Prostate gland (tissue), 2 donors: ENCODE results near the gene MYRF.

ENCODE experiments used
- CTCF ChIP-seq, 4 experiments: fragments of 200-600 bp in 2 of 4; fragments of 450-650 bp in 2 of 4; sonication (generic) in 2 of 4; IDR thresholded peaks; 1 replicate in 3 of 4; 2 replicates in 1 of 4; pipeline ENCODE4 v1.5.1; 2016 to 2019; ENCODE audit warnings: antibody characterized with exemption in 4 of 4, mild to moderate bottlenecking in 2 of 4, moderate library complexity in 2 of 4
- POLR2A ChIP-seq: fragments of 450-650 bp; IDR thresholded peaks from one replicate; pipeline ENCODE4 v1.6.1; 2016; ENCODE audit warnings: antibody characterized with exemption, mild to moderate bottlenecking

GRCh38 chr11:61828629-61829407 lies 76.4 kb downstream of the MYRF start:
- TF ChIP-seq CTCF (IDR thresholded peaks at IDR 0.05), result peak in 3 of 4 experiments; percentile 18 to 36 (median 20)
- no peak for TF ChIP-seq POLR2A
